ENCODE results near the gene ZNF302.

DNA sequence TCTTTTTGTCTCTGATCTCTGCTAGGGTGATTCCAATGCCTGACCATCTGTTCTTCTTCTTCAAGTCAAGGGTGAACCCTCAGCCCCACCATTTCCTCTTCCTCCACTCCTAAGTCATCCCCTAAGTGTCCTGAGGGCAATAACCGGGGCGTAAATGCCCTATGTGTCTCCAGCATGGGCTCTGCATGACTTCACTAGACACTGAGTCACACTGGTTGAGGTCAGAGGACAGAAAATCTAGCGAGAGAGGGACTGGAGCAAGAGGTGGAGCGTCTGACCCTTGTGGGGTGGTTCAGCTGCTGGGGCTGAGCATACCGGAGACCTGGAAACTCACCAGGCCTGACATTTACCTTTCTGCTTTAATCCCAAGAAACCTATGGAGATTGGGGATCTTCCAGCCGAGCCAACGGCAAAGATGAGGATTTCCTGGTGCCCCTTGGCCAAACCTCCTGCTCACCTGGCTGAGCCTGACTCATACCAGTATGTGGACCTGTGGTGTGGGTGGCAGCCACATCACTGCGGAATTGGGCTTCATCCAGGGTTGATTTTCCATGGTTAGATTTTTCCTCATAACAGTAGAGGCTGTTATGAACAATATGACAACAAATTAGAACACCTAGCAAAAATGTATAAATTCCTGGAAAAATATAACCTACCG, 27.5 kb upstream of the ZNF302 start:
- TF ChIP-seq POLR2A (IDR thresholded peaks at IDR 0.05; ENCODE audit: low read depth) (no peak), POLR2AphosphoS5 (IDR thresholded peaks at IDR 0.05) (no peak)
- TF ChIP-seq, protein P1, sequence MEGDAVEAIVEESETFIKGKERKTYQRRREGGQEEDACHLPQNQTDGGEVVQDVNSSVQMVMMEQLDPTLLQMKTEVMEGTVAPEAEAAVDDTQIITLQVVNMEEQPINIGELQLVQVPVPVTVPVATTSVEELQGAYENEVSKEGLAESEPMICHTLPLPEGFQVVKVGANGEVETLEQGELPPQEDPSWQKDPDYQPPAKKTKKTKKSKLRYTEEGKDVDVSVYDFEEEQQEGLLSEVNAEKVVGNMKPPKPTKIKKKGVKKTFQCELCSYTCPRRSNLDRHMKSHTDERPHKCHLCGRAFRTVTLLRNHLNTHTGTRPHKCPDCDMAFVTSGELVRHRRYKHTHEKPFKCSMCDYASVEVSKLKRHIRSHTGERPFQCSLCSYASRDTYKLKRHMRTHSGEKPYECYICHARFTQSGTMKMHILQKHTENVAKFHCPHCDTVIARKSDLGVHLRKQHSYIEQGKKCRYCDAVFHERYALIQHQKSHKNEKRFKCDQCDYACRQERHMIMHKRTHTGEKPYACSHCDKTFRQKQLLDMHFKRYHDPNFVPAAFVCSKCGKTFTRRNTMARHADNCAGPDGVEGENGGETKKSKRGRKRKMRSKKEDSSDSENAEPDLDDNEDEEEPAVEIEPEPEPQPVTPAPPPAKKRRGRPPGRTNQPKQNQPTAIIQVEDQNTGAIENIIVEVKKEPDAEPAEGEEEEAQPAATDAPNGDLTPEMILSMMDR (IDR thresholded peaks at IDR 0.05) = no peak

All from esophagus muscularis mucosa (tissue), 3 donors.